ENCODE data around the gene STX8.
A peak's percentile ranks its signal among the peaks of the same experiment; 100 is the strongest.

Gene STX8

DNA sequence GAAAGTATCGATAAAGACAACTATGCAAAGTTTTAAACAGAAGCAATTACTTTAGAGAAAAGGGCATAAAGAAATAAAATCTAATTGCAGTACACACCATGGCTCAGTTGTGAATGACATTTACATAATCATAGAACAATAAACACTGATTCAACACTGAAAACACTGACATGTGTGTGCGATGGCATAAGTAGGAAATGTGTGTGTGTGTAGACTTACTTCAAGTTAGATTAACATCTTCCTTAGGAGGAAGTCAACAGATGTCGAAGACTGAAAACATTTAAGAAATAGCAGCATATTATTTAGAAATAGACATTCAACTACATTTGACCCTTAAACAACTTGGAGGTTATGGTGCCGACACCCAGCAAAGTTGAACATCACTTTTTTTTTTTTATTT lies 172.4 kb downstream of the STX8 start:
- H3K4me3 ChIP-seq (ENCODE audit: low read depth, low read length), result no peak overlapping the region
- TF ChIP-seq, protein P1, sequence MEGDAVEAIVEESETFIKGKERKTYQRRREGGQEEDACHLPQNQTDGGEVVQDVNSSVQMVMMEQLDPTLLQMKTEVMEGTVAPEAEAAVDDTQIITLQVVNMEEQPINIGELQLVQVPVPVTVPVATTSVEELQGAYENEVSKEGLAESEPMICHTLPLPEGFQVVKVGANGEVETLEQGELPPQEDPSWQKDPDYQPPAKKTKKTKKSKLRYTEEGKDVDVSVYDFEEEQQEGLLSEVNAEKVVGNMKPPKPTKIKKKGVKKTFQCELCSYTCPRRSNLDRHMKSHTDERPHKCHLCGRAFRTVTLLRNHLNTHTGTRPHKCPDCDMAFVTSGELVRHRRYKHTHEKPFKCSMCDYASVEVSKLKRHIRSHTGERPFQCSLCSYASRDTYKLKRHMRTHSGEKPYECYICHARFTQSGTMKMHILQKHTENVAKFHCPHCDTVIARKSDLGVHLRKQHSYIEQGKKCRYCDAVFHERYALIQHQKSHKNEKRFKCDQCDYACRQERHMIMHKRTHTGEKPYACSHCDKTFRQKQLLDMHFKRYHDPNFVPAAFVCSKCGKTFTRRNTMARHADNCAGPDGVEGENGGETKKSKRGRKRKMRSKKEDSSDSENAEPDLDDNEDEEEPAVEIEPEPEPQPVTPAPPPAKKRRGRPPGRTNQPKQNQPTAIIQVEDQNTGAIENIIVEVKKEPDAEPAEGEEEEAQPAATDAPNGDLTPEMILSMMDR (IDR thresholded peaks at IDR 0.05; ENCODE audit: low read depth, low read length), result no peak

DNA sequence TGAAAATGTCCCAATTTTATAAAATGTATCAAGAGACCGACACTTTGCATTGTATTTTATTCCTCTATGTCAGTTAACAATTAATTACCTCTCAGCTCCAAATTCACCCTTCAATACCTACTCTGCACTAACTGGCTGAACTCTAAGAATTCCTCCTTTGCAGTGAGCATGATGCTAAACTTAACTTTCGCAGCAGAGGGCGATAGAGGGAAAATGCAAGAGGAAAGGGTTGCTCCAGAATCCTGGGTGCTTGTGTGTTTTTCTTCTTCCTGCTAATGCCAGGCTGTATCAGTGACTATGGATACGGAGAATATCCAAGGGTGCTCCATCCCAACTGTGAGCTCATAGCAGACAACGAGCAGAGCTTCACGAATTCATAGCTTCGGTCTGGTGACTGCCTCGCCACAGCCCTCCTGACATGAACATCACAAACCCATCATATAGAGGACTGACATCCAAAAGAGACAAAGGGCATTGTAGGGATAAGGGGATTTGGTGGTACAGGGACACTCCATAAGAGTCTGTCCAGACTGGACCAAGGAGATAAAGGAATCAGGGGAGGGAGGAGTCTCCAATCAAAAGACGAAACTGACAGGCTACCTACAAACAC lies 172.9 kb downstream of the STX8 start:
- TF ChIP-seq, protein P1 (IDR thresholded peaks at IDR 0.05; ENCODE audit: low read depth, low read length), result peak; percentile 37; the same call in 1 of the 2 replicates
- H3K4me3 ChIP-seq (ENCODE audit: low read depth, low read length), result no peak overlapping the region

DNA sequence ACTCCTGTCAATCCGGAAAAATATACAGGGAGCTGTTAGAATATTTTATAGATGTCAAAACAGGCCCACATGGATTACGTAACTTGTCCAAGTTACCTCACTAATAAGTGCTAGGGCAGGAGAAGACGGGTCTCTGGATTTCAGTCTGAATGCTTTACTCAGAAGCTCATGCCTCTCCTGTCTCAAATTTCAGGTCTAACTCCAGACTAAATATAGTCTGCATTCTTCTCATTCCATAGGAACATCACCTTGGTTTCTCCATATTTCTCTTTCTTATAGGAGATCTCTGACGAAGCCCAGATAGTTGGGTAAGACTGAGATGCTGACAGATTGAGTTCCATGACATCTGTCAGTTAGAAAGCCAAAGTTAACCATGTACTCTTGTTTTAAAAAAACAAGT lies 174.2 kb downstream of the STX8 start:
- TF ChIP-seq, protein P1 (IDR thresholded peaks at IDR 0.05; ENCODE audit: low read depth, low read length), result no peak
- no peak overlapping the region for H3K4me3 ChIP-seq (ENCODE audit: low read depth, low read length)

DNA sequence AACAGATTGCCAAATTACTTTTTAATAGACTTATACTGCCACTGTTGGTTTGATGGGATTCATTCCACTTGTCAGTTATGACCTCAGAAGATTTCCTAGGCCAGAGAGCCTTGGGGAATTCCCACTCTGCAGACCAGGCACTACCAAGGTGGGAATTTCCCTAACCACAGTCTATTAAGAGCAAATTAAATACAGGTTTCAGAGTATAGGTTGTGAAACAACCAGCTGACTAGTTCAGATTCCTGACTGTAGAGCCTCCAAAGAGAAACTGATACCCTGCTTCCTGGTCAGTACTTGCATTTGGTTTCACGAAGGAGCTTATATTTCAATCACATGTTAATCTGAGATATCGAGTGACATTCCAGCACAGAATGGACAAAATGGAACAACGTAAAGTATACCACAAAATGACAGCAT lies 186.5 kb downstream of the STX8 start:
- TF ChIP-seq, protein P1 (IDR thresholded peaks at IDR 0.05; ENCODE audit: low read depth, low read length), result no peak
- H3K4me3 ChIP-seq (ENCODE audit: low read depth, low read length), result no peak overlapping the region

DNA sequence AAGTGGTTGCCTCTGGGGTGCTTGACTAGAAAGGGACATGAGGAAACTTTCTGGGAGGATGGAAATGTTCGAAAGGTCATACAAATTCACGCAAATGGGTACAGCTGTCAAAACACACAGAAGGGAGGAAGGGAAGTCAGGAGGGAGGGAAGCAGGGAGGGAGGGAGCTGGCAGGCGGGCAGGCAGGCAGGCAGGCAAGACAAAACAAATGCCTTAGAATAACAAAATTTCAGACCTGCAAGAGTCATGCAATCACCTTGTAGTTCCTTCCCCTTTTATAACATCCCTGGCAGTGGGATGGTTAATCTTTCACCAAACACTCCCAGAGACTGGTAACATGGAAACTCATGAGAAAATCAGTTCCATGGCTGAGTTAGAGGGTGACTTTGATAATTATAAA lies 189.2 kb downstream of the STX8 start:
- TF ChIP-seq, protein P1 (IDR thresholded peaks at IDR 0.05; ENCODE audit: low read depth, low read length), result no peak
- no peak overlapping the region for H3K4me3 ChIP-seq (ENCODE audit: low read depth, low read length)

DNA sequence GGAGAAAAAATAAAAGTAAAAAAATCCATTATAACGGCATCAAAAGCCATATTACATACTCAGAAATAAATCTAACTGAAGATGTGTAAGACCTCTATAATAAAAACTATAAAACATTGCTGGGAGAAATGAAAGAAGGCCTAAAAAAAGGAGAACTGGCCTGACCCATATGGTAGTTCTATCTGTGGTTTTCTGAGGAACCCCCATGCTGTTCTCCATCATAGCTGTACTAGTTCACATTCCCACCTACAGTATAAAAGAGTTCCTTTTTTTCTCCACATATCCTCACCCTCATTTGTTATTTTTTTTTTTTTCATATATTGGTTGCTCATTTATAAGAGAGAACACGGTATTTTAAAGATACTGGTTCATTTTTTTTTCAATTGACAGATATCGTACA lies 191.8 kb downstream of the STX8 start:
- TF ChIP-seq, protein P1 (IDR thresholded peaks at IDR 0.05; ENCODE audit: low read depth, low read length), result no peak

DNA sequence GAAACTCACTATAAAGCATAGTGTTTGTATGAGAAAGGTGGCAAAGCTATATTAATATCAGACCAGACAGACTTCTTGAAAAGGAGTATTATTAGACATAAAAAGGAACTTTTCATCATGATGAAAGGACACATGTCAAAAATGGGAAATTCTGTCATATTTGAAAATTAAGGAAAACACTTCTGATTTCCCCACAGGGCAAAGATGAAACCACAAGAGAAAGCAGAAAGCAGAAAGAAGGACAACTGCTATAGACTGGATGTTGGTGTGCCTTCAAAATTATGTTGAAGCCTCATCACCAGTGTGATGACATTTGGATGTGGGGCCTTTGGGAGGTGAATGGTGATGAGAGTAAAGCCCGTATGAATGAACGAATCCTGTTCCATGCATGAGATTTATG lies 193.0 kb downstream of the STX8 start:
- TF ChIP-seq, protein P1 (IDR thresholded peaks at IDR 0.05; ENCODE audit: low read depth, low read length), result no peak
- no peak overlapping the region for H3K4me3 ChIP-seq (ENCODE audit: low read depth, low read length)

More for the DNA sequence above, 191.8 kb downstream of the STX8 start:
- H3K4me3 ChIP-seq (ENCODE audit: low read depth, low read length), result no peak overlapping the region
